ENCODE measurements around the gene RPL37.
"Not testable (repeated sequence)": the region's sequence is repeated elsewhere in the genome, so short reads cannot be mapped to it uniquely, and the experiment has no call there.

The RPL37 gene

DNA sequence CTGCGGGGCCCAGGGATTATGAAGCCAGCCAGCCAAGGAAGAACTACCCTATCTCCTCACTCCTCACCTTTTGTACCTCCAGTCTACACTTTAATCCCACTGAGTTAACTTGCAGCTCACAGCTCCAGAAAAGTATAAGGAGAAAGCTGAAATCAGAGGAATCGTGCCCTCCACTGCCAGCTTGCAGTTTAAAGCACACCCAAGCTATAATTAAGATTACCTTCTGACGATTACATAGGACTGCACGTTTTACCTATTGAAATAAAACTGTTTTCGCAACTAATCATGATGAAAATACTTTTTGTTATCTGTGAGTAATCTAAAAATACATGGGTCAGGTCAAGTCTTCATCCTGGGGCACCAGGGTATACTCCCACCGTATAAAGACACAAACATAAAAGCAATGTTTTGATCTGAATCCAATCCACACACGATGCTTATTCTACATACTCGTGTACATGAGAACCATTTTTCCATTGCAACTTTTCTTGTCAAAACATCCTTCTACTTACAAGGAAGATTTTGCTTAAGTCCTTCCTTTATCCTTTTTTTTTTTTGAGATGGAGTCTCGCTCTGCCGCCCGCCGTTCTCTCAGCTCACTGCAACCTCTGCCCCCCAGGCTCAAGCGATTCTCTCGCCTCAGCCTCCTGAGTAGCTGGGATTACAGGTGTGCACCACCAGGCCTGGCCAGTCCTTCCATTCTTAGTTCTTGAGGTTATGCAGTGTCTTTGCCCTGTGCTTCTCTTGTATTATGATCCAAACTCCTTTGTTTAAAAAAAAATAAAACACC lies 7.6 kb downstream of the RPL37 start:
- H3K4me3 ChIP-seq (ENCODE audit: low read depth, low read length), result no peak overlapping the region
- TF ChIP-seq, protein P1, sequence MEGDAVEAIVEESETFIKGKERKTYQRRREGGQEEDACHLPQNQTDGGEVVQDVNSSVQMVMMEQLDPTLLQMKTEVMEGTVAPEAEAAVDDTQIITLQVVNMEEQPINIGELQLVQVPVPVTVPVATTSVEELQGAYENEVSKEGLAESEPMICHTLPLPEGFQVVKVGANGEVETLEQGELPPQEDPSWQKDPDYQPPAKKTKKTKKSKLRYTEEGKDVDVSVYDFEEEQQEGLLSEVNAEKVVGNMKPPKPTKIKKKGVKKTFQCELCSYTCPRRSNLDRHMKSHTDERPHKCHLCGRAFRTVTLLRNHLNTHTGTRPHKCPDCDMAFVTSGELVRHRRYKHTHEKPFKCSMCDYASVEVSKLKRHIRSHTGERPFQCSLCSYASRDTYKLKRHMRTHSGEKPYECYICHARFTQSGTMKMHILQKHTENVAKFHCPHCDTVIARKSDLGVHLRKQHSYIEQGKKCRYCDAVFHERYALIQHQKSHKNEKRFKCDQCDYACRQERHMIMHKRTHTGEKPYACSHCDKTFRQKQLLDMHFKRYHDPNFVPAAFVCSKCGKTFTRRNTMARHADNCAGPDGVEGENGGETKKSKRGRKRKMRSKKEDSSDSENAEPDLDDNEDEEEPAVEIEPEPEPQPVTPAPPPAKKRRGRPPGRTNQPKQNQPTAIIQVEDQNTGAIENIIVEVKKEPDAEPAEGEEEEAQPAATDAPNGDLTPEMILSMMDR (conservative IDR thresholded peaks at IDR 0.05; ENCODE audit: low read depth, low read length), result no peak
- no peak for DNase-seq (ENCODE audit: low read depth)

DNA sequence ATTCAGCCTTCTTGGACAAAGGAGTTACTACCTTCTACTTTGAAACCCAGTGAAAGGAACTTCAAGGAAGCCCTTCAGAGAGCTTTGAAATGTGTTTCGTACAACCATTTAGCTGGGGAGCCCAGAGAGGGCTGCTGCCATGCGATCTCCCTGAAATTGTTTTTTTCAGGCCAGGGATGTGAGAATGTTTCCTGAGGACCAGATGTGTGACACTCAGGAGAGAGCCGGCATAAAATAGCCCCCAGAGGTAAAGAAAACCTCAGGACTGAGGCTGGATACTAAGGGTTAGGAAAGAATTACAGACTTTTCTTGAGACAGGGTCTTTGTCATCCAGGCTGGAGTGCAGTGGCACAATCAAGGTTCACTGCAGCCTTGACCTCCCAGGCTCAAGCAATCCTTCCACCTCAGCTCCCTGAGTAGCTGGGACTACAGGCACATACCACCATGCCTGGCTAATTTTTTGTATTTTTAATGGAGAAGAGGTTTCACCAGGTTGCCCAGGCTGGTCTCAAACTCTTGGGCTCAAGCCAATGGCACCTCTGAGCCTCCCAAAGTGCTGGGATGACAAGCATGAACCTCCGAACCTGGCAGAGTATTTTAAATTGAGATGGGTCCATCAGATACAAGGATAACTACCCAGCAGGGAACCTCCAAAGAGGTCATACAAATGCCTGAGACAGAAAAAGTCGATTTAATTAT lies 8.4 kb downstream of the RPL37 start:
- H3K4me3 ChIP-seq (ENCODE audit: low read depth, low read length), result no peak overlapping the region

DNA sequence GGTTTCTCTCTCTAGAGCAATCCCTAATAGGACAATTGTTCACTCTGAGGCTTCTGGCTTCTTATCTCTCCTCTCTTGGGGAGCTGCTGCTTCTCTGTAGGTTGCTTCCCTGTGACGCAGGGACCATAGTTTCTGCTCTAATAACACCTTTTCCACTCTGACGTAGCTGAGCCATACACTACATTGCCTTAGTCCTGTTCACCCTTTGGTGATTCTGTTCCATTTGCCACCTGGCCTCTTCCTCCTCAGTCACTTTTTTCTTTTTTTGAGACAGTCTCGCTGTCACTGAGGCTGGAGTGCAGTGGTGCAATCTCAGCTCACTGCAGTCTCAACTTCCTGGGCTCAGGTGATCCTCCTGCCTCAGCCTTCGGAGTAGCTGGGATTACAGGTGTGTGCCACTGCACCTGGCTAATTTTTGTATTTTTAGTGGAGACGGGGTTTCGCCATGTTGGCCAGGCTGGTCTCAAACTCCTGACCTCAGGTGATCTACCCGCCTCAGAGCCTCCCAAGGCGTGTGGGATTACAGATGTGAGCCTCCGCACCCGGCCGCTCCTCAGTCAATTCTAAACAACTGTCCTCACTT lies 9.5 kb downstream of the RPL37 start:
- DNase-seq (ENCODE audit: low read depth); H3K4me3 ChIP-seq (ENCODE audit: low read depth, low read length): not testable (repeated sequence)

More for the DNA sequence above, 8.4 kb downstream of the RPL37 start:
- no peak for DNase-seq (ENCODE audit: low read depth)
- TF ChIP-seq, protein P1 (conservative IDR thresholded peaks at IDR 0.05; ENCODE audit: low read depth, low read length), result no peak

DNA sequence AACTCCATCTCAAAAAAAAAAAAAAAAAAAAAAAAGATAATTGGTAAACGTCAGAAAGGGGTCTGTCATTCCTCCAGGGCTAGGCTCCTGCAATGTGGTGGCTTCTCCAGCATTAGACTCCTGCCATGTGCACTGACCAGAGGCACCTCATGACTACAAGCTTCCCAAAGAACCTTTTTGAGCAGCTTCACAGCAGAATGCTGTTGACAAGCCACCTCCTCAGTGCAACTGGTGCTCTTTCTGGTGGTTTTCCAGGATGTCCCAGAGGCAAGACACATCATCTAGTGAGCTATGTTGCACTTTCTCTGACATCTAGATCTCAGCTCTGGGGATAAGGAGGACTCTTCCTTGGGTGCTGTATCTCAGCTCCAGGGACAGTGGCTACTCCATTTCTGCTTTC lies 11.6 kb downstream of the RPL37 start:
- no peak overlapping the region for H3K4me3 ChIP-seq (ENCODE audit: low read depth, low read length)
- DNase-seq (ENCODE audit: low read depth), result no peak

DNA sequence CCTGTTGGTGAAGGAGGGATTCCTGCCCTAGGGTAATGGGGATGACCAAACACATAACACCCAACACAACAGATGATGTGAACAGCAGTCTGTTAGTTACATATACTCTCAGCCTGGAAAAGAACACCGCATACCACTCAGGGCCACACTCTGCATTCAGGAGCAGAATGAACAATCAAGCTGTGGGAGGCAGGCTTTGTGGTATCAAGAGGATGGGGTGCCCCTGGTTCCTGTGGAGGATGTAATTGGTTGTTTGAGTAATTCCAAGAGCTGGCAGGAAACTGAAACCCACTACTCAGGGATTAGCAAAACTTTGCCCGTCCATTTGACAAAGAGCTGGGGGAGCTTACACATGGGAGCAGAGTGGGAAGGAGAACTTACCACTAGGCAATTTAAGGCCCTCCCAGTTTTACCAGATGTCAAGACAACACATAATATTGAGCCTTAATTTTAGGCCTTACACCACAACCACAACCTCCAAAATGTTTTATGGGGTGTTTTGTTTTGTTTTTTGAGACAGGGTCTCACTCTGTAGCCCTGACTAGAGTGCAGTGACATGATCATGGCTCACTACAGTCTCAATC lies 21.2 kb downstream of the RPL37 start:
- TF ChIP-seq, protein P1 (conservative IDR thresholded peaks at IDR 0.05; ENCODE audit: low read depth, low read length), result no peak
- DNase-seq (ENCODE audit: low read depth), result no peak
- H3K4me3 ChIP-seq (ENCODE audit: low read depth, low read length), result no peak overlapping the region

More for the DNA sequence above, 11.6 kb downstream of the RPL37 start:
- TF ChIP-seq, protein P1 (conservative IDR thresholded peaks at IDR 0.05; ENCODE audit: low read depth, low read length), result no peak

DNA sequence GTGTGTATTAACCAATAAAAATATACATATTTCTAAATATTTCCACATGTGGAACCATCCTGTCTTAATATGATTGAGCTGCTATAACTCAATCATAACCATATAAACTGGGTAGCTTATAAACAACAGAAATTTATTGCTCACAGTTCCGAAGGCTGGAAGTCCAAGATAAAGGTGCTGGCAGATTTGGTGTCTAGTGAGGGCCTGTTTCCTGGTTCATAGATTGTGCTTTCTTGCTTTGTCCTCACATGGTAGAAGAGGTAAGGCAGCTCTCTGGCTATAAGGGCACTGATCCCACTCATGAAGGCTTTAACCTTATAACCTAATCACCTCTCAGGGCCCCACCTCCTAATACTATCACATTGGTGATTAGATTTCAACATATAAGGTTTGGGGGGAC lies 22.9 kb downstream of the RPL37 start:
- no peak for DNase-seq (ENCODE audit: low read depth)
- TF ChIP-seq, protein P1 (conservative IDR thresholded peaks at IDR 0.05; ENCODE audit: low read depth, low read length), result no peak

More for the DNA sequence above, 22.9 kb downstream of the RPL37 start:
- H3K4me3 ChIP-seq (ENCODE audit: low read depth, low read length), result no peak overlapping the region

All from choroid plexus epithelial cell (primary cell).